Measurements from ENCODE around the gene BRINP1.

DNA sequence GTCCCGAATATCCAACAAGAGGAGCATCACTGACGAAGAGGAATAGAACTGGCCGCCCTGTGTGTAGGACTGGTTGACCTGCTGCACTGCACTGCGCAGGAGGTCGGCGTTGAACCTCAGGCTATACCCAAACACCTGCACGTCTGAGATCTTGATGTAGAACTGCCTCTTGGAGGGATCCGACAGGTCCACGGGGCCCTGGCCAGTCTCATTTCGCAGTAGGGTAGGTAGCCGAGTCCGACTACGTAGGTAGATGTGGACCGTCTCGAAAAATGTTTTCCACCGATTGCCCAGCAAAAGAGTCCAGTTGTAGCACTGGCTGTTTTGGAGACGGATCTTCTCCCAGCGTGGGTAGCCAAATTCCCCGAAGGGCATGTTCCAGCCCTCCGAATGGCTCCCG is 202.0 kb downstream of the BRINP1 start:
- TF ChIP-seq, protein P1, sequence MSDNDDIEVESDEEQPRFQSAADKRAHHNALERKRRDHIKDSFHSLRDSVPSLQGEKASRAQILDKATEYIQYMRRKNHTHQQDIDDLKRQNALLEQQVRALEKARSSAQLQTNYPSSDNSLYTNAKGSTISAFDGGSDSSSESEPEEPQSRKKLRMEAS (IDR thresholded peaks at IDR 0.05; ENCODE audit: insufficient read depth, insufficient read length) = no peak
- TF ChIP-seq FOS (IDR thresholded peaks at IDR 0.05; ENCODE audit: borderline replicate concordance, insufficient read depth, low read length) (no peak), POLR2A (IDR thresholded peaks at IDR 0.05; ENCODE audit: low read depth, low read length) (no peak), POLR2AphosphoS5 (IDR thresholded peaks at IDR 0.05; ENCODE audit: insufficient read depth, low read depth, low read length) (no peak), EZH2 (IDR thresholded peaks at IDR 0.05; ENCODE audit: borderline replicate concordance, low read depth, low read length, severe bottlenecking) (no peak), GATA2 (IDR thresholded peaks at IDR 0.05; ENCODE audit: insufficient read depth, insufficient read length, low read depth, low read length) (no peak)
- TF ChIP-seq, protein P2, sequence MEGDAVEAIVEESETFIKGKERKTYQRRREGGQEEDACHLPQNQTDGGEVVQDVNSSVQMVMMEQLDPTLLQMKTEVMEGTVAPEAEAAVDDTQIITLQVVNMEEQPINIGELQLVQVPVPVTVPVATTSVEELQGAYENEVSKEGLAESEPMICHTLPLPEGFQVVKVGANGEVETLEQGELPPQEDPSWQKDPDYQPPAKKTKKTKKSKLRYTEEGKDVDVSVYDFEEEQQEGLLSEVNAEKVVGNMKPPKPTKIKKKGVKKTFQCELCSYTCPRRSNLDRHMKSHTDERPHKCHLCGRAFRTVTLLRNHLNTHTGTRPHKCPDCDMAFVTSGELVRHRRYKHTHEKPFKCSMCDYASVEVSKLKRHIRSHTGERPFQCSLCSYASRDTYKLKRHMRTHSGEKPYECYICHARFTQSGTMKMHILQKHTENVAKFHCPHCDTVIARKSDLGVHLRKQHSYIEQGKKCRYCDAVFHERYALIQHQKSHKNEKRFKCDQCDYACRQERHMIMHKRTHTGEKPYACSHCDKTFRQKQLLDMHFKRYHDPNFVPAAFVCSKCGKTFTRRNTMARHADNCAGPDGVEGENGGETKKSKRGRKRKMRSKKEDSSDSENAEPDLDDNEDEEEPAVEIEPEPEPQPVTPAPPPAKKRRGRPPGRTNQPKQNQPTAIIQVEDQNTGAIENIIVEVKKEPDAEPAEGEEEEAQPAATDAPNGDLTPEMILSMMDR (IDR thresholded peaks at IDR 0.05; ENCODE audit: extremely low read depth in 1 of 2, insufficient read depth in 1 of 2, low read depth in 1 of 2, low read length in 2 of 2) = no peak

Data from endothelial cell of umbilical vein (primary cell).